ENCODE measurements around the gene GPR155. TPM values are rescaled to one million over a fixed set of nuclear protein-coding genes. Genes with fewer than 3 reads are reported as not detected.

GPR155 gene
- total and polyA plus RNA-seq, 4 donors = 3.1 to 9.4 (median 4.4) TPM

DNA sequence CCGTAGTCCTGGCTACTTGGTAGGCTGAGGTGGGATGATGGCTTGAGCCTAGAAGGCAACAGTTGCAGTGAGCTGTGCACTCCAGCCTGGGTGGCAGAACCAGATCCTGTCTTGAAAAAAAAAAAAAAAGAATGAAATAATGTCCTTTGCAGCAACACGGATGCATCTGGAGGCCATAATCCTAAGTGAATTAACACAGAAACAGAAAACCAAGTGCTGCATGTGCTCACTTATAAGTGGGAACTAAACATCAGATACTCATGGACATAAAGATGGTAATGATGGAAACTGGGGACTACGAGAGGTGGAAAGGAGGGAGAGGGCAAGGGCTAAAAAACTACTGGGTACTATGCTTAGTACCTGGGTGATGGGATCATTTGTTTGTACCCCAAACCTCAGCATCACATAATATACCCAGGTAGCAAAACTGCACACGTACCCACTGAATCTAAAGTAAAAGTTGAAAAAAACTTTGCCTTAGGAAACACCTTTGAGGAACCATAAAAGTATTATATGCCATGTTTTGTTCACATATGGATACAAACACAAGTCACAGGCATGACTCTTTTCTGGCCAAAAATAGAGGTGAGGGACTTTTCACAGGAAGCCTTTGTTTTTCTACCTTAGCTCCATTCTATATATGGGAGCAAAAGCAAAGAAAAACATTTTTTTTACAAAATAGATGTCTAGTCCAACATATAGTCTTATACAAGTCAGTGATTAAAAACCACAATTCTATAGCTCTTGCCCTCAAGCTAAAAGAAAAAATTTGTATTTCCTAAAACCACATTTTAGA is 36.6 kb downstream of the GPR155 start:
- Histone ChIP-seq H3K27ac (ENCODE audit: low read depth in 1 of 2, low read length in 2 of 2) (no peak overlapping the region), H3K4me1 (ENCODE audit: control insufficient read depth in 4 of 4, insufficient read depth in 4 of 4, low read length in 3 of 4) (no peaks in the 10 kb centered on the region), H3K9me3 (ENCODE audit: control insufficient read depth in 4 of 4, low read length in 3 of 4) (no peaks in the 10 kb centered on the region), H3K9ac (ENCODE audit: low read depth in 1 of 2, low read length in 2 of 2) (no peak overlapping the region), H3K4me3 (ENCODE audit: low read depth in 1 of 3, low read length in 3 of 3) (no peak overlapping the region), H3K27me3 (ENCODE audit: control insufficient read depth in 4 of 4, insufficient read depth in 4 of 4, low read length in 3 of 4) (no peaks in the 10 kb centered on the region), H3K36me3 (ENCODE audit: control insufficient read depth in 4 of 4, insufficient read depth in 3 of 4, low read depth in 1 of 4, low read length in 3 of 4) (peaks cover 0 to 9% (median 1%) of the 10 kb centered on the region in 4 donors)
- WGBS = 96% methylated on average over 4 of the region's 4 CpGs
- TF ChIP-seq, protein P1, sequence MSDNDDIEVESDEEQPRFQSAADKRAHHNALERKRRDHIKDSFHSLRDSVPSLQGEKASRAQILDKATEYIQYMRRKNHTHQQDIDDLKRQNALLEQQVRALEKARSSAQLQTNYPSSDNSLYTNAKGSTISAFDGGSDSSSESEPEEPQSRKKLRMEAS (IDR thresholded peaks at IDR 0.05) = no peak
- no peak for TF ChIP-seq JUND (IDR thresholded peaks at IDR 0.05)
- TF ChIP-seq RAD21 (IDR thresholded peaks at IDR 0.05) = no peak
- TF ChIP-seq, protein P2, sequence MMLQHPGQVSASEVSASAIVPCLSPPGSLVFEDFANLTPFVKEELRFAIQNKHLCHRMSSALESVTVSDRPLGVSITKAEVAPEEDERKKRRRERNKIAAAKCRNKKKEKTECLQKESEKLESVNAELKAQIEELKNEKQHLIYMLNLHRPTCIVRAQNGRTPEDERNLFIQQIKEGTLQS (IDR thresholded peaks at IDR 0.05) = no peak
- no peak for TF ChIP-seq RXRA (IDR thresholded peaks at IDR 0.05)
- TF ChIP-seq TAF1 (conservative IDR thresholded peaks at IDR 0.05) = no peak
- no peak for TF ChIP-seq FOXA2 (IDR thresholded peaks at IDR 0.05)
- TF ChIP-seq, protein P3, sequence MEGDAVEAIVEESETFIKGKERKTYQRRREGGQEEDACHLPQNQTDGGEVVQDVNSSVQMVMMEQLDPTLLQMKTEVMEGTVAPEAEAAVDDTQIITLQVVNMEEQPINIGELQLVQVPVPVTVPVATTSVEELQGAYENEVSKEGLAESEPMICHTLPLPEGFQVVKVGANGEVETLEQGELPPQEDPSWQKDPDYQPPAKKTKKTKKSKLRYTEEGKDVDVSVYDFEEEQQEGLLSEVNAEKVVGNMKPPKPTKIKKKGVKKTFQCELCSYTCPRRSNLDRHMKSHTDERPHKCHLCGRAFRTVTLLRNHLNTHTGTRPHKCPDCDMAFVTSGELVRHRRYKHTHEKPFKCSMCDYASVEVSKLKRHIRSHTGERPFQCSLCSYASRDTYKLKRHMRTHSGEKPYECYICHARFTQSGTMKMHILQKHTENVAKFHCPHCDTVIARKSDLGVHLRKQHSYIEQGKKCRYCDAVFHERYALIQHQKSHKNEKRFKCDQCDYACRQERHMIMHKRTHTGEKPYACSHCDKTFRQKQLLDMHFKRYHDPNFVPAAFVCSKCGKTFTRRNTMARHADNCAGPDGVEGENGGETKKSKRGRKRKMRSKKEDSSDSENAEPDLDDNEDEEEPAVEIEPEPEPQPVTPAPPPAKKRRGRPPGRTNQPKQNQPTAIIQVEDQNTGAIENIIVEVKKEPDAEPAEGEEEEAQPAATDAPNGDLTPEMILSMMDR (IDR thresholded peaks at IDR 0.05; ENCODE audit: low read depth, low read length, missing input control) = no peak
- no peak for TF ChIP-seq GABPA (IDR thresholded peaks at IDR 0.05 in 1 of 2, conservative IDR thresholded peaks at IDR 0.05 in 1 of 2)
- no peak for TF ChIP-seq NR2F2 (IDR thresholded peaks at IDR 0.05)
- no peak for DNase-seq (ENCODE audit: low spot score)

DNA sequence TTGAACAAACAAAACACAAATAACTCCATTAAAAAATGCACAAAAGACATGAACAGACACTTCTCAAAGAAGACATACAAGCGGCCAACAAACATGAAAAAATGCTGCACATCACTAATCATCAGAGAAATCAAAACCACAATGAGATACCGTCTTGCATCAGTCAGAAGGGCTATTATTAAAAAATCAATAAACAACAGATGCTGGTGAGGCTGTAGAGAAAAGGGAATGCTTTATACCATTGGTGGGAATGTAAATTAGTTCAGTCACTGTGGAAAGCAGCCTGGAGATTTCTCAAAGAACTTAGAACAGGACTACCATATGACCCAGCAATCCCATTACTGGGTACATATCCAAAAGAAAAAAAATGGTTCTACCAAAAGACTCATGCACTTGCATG is 37.8 kb downstream of the GPR155 start:
- TF ChIP-seq YY1 (IDR thresholded peaks at IDR 0.05) = no peak
- no peaks in the 10 kb centered on the region for H3K27me3 ChIP-seq (ENCODE audit: control insufficient read depth in 4 of 4, insufficient read depth in 4 of 4, low read length in 3 of 4)
- peaks cover 0 to 15% (median 2%) of the 10 kb centered on the region in 4 donors for H3K36me3 ChIP-seq (ENCODE audit: control insufficient read depth in 4 of 4, insufficient read depth in 3 of 4, low read depth in 1 of 4, low read length in 3 of 4)

DNA sequence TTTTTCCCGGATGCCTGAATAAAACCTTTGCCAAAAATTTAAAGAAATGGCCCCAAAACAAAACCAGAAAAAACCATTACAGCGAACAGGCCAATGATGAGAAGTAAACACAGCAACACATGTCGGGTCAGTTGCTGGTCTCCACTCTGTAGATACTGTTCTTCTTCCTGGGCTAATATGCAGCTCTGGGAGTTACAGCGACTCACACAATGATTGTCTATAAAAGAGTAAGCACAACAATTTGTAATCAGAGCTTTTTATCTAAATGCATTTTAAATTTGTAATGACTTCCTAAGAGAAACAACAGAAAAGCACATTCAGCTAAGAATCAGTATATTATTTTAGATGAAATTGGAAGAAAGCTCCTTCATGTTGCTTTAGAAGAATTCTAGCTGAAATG is 40.3 kb downstream of the GPR155 start:
- WGBS = 93% methylated on average over 4 of the region's 4 CpGs
- H3K9ac ChIP-seq (ENCODE audit: low read depth in 1 of 2, low read length in 2 of 2) = no peak overlapping the region
- no peaks in the 10 kb centered on the region for H3K4me1 ChIP-seq (ENCODE audit: control insufficient read depth in 4 of 4, insufficient read depth in 4 of 4, low read length in 3 of 4)
- no peak overlapping the region for H3K4me3 ChIP-seq (ENCODE audit: low read depth in 1 of 3, low read length in 3 of 3)
- no peaks in the 10 kb centered on the region for H3K27me3 ChIP-seq (ENCODE audit: control insufficient read depth in 4 of 4, insufficient read depth in 4 of 4, low read length in 3 of 4)
- no peak for DNase-seq (ENCODE audit: low spot score)
- peaks cover 0 to 19% (median 6%) of the 10 kb centered on the region in 4 donors for H3K36me3 ChIP-seq (ENCODE audit: control insufficient read depth in 4 of 4, insufficient read depth in 3 of 4, low read depth in 1 of 4, low read length in 3 of 4)
- H3K9me3 ChIP-seq (ENCODE audit: control insufficient read depth in 4 of 4, low read length in 3 of 4) = no peaks in the 10 kb centered on the region
- no peak overlapping the region for H3K27ac ChIP-seq (ENCODE audit: low read depth in 1 of 2, low read length in 2 of 2)
- TF ChIP-seq RXRA (IDR thresholded peaks at IDR 0.05) (no peak), GABPA (IDR thresholded peaks at IDR 0.05 in 1 of 2, conservative IDR thresholded peaks at IDR 0.05 in 1 of 2) (no peak), FOXA2 (IDR thresholded peaks at IDR 0.05) (no peak), SP1 (IDR thresholded peaks at IDR 0.05) (no peak), NR2F2 (IDR thresholded peaks at IDR 0.05) (no peak), HNF4A (conservative IDR thresholded peaks at IDR 0.05) (no peak), EGR1 (IDR thresholded peaks at IDR 0.05; ENCODE audit: low read depth in 2 of 2) (no peak)
- TF ChIP-seq, protein P1 (IDR thresholded peaks at IDR 0.05) = no peak
- TF ChIP-seq, protein P4, sequence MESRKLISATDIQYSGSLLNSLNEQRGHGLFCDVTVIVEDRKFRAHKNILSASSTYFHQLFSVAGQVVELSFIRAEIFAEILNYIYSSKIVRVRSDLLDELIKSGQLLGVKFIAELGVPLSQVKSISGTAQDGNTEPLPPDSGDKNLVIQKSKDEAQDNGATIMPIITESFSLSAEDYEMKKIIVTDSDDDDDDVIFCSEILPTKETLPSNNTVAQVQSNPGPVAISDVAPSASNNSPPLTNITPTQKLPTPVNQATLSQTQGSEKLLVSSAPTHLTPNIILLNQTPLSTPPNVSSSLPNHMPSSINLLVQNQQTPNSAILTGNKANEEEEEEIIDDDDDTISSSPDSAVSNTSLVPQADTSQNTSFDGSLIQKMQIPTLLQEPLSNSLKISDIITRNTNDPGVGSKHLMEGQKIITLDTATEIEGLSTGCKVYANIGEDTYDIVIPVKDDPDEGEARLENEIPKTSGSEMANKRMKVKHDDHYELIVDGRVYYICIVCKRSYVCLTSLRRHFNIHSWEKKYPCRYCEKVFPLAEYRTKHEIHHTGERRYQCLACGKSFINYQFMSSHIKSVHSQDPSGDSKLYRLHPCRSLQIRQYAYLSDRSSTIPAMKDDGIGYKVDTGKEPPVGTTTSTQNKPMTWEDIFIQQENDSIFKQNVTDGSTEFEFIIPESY (IDR thresholded peaks at IDR 0.05) = no peak
- TF ChIP-seq, protein P5, sequence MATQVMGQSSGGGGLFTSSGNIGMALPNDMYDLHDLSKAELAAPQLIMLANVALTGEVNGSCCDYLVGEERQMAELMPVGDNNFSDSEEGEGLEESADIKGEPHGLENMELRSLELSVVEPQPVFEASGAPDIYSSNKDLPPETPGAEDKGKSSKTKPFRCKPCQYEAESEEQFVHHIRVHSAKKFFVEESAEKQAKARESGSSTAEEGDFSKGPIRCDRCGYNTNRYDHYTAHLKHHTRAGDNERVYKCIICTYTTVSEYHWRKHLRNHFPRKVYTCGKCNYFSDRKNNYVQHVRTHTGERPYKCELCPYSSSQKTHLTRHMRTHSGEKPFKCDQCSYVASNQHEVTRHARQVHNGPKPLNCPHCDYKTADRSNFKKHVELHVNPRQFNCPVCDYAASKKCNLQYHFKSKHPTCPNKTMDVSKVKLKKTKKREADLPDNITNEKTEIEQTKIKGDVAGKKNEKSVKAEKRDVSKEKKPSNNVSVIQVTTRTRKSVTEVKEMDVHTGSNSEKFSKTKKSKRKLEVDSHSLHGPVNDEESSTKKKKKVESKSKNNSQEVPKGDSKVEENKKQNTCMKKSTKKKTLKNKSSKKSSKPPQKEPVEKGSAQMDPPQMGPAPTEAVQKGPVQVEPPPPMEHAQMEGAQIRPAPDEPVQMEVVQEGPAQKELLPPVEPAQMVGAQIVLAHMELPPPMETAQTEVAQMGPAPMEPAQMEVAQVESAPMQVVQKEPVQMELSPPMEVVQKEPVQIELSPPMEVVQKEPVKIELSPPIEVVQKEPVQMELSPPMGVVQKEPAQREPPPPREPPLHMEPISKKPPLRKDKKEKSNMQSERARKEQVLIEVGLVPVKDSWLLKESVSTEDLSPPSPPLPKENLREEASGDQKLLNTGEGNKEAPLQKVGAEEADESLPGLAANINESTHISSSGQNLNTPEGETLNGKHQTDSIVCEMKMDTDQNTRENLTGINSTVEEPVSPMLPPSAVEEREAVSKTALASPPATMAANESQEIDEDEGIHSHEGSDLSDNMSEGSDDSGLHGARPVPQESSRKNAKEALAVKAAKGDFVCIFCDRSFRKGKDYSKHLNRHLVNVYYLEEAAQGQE (IDR thresholded peaks at IDR 0.05) = no peak
- TF ChIP-seq, protein P3 (IDR thresholded peaks at IDR 0.05; ENCODE audit: low read depth, low read length, missing input control) = no peak

More for the DNA sequence above, 37.8 kb downstream of the GPR155 start:
- Histone ChIP-seq H3K4me1 (ENCODE audit: control insufficient read depth in 4 of 4, insufficient read depth in 4 of 4, low read length in 3 of 4) (no peaks in the 10 kb centered on the region), H3K9me3 (ENCODE audit: control insufficient read depth in 4 of 4, low read length in 3 of 4) (no peaks in the 10 kb centered on the region), H3K4me3 (ENCODE audit: low read depth in 1 of 3, low read length in 3 of 3) (no peak overlapping the region), H3K9ac (ENCODE audit: low read depth in 1 of 2, low read length in 2 of 2) (no peak overlapping the region), H3K27ac (ENCODE audit: low read depth in 1 of 2, low read length in 2 of 2) (no peak overlapping the region)
- 96% methylated on average over 2 of the region's 2 CpGs for WGBS
- no peak for DNase-seq (ENCODE audit: low spot score)
